Measurements from ENCODE around the gene LRP11. TPM values are rescaled to one million over a fixed set of nuclear protein-coding genes. Genes with fewer than 3 reads are reported as not detected.
A peak's percentile ranks its signal among the peaks of the same experiment; 100 is the strongest.
"Not testable (repeated sequence)": the region's sequence is repeated elsewhere in the genome, so short reads cannot be mapped to it uniquely, and the experiment has no call there.

The LRP11 gene
- total RNA-seq, 1 donor from 2014 or later: 2.2 TPM

DNA sequence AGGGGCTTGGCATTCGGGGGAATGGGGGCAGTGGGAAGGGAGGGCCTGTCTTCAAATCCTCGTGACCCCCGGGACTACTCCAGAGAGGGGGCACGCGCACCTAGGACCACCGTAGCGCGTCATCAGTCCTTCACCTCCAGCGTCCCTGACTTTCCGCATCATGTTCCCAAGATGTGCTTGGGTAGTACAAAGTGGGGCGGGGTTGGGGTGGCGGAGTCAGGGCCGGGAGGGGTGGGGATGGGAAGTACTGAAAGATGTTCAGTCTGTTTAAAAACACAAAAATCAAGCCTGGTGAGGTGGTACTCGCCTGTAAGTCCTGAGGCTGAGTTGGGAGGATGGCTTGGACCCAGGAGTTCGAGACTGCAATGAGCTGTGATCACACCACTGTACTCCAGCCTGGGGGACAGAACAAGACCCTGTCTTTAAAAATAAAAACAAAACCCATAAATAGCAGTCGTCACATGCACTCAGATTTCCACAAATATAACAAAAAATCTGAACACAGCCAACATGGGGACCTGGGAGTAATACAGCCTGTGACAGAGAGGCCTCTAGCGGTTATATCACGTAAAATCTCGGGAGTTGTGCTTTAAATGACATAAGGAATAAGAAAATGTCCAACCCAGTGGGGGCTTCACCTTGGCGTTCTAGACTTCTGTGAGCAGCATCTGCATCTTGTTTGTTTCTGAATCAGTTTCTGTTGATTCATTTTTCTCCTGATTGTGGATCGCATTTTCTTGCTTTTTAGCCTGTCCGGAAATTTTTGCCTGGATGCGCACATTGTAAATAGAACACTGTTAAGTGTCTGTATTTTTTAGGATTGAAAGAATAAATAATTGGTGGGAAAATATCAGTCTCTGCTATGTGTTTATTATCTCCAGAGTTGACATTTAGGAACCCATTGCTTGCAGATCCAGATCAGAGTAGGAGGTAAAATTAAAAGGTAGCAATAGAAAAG, 698 bp upstream of the LRP11 start:
- H3K36me3 ChIP-seq: no peaks in the 10 kb centered on the region
- no peak overlapping the region for H3K27ac ChIP-seq
- peak overlapping the region; percentile 92 for H2AFZ ChIP-seq (replicated peaks)
- peak overlapping the region; percentile 83 for H3K4me3 ChIP-seq
- H3K9ac ChIP-seq: no peak overlapping the region
- peaks cover 3% of the 10 kb centered on the region for H4K20me1 ChIP-seq (ENCODE audit: low read depth)
- Mint-ChIP-seq H3K4me3 (peak overlapping the region; percentile 84), H3K4me1 (peaks cover 36% of the 10 kb centered on the region), H3K9me3 (peaks cover 2% of the 10 kb centered on the region), H3K27me3 (ENCODE audit: insufficient read depth, low read depth) (peaks cover 7% of the 10 kb centered on the region), H3K27ac (no peak overlapping the region), H3K36me3 (peaks cover 7% of the 10 kb centered on the region)
- TF ChIP-seq, protein P1, sequence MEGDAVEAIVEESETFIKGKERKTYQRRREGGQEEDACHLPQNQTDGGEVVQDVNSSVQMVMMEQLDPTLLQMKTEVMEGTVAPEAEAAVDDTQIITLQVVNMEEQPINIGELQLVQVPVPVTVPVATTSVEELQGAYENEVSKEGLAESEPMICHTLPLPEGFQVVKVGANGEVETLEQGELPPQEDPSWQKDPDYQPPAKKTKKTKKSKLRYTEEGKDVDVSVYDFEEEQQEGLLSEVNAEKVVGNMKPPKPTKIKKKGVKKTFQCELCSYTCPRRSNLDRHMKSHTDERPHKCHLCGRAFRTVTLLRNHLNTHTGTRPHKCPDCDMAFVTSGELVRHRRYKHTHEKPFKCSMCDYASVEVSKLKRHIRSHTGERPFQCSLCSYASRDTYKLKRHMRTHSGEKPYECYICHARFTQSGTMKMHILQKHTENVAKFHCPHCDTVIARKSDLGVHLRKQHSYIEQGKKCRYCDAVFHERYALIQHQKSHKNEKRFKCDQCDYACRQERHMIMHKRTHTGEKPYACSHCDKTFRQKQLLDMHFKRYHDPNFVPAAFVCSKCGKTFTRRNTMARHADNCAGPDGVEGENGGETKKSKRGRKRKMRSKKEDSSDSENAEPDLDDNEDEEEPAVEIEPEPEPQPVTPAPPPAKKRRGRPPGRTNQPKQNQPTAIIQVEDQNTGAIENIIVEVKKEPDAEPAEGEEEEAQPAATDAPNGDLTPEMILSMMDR (IDR thresholded peaks at IDR 0.05): peak; percentile 65
- TF ChIP-seq EZH2 (IDR thresholded peaks at IDR 0.05): no peak
- H3K79me2 ChIP-seq (ENCODE audit: low read depth): no peaks in the 10 kb centered on the region
- peak overlapping the region; percentile 90 for H3K4me2 ChIP-seq
- H3F3A ChIP-seq (ENCODE audit: low read depth): peaks cover 11% of the 10 kb centered on the region
- H3K9me3 ChIP-seq (ENCODE audit: low read depth): no peaks in the 10 kb centered on the region
- DNase-seq (ENCODE audit: low spot score): peak; percentile 60
- no peaks in the 10 kb centered on the region for H3K4me1 ChIP-seq
- peaks cover 37% of the 10 kb centered on the region for H3K27me3 ChIP-seq

DNA sequence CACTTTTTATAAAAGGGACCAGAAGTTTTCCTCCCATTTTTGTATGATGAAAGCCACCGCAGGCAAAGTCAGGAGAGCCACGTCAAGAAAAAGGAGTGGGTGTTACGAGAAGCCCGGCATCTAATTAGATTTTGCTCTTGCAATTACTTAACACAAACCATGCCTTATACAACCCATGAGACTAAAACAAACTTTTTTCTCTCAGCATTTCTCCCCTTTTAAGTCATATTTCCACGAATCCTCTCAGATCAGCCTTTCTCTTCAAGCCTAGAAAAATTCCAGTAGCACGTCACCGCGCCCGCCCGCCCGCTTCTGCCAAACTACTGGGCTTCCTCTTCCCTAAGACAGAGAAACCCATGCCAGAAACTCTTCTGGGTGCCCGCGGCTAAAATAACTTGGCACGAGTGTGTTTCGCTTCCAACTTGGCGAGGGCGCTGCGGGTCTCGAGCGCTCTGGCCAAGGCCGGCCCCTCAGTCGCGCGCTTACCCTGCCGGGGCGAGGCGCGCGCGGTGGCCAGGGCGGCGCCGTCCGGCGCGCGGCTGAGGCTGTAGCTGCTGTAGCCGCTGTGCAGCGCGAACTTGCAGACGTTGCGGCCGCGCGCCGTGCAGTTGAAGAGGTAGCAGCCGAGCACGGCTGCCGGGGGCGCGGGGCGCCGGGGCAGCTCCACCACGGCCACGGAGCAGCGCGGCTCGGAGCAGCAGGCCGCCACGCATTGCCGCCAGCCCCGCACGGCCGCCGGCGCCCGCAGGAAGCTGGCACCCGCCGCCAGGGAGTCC, 1.0 kb downstream of the LRP11 start:
- H3K36me3 ChIP-seq: no peaks in the 10 kb centered on the region
- peak overlapping the region; percentile 92 for H2AFZ ChIP-seq (replicated peaks)
- Mint-ChIP-seq H3K4me1 (peaks cover 39% of the 10 kb centered on the region), H3K4me3 (peak overlapping the region; percentile 93), H3K36me3 (peaks cover 7% of the 10 kb centered on the region), H3K27ac (peak overlapping the region; percentile 81), H3K9me3 (peaks cover 2% of the 10 kb centered on the region), H3K27me3 (ENCODE audit: insufficient read depth, low read depth) (peaks cover 6% of the 10 kb centered on the region)
- peaks cover 3% of the 10 kb centered on the region for H4K20me1 ChIP-seq (ENCODE audit: low read depth)
- peaks cover 37% of the 10 kb centered on the region for H3K27me3 ChIP-seq
- H3K4me1 ChIP-seq: no peaks in the 10 kb centered on the region
- peak; percentile 83 for DNase-seq (ENCODE audit: low spot score)
- no peaks in the 10 kb centered on the region for H3K79me2 ChIP-seq (ENCODE audit: low read depth)
- peaks cover 11% of the 10 kb centered on the region for H3F3A ChIP-seq (ENCODE audit: low read depth)
- H3K27ac ChIP-seq: no peak overlapping the region
- H3K9me3 ChIP-seq (ENCODE audit: low read depth): no peaks in the 10 kb centered on the region
- H3K9ac ChIP-seq: no peak overlapping the region
- peak overlapping the region; percentile 83 for H3K4me3 ChIP-seq
- TF ChIP-seq EZH2 (IDR thresholded peaks at IDR 0.05): peak; percentile 55
- TF ChIP-seq, protein P1 (IDR thresholded peaks at IDR 0.05): no peak
- H3K4me2 ChIP-seq: peak overlapping the region; percentile 90

DNA sequence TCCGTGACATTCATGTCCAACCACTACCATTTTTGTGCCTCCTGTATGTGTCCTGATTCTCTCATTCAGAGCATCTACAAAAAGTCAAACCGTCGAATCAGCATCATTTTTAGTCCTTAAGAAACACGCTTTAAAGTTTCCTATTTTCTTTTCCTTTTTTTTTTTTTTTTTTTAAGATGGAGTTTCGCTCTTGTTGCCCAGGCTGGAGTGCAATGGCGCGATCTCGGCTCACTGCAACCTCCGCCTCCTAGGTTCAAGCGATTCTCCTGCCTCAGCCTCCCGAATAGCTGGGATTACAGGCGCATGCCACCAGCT, 1.8 kb downstream of the LRP11 start:
- DNase-seq (ENCODE audit: low spot score); H3K4me3 ChIP-seq; H3K79me2 ChIP-seq (ENCODE audit: low read depth); H3K4me2 ChIP-seq; H3K9ac ChIP-seq; H3K9me3 Mint-ChIP-seq; H3K36me3 Mint-ChIP-seq; H3K9me3 ChIP-seq (ENCODE audit: low read depth); H3K27ac ChIP-seq; H4K20me1 ChIP-seq (ENCODE audit: low read depth); H3K27me3 Mint-ChIP-seq (ENCODE audit: insufficient read depth, low read depth); H2AFZ ChIP-seq (replicated peaks); H3K36me3 ChIP-seq; H3K27ac Mint-ChIP-seq; H3K4me1 ChIP-seq: not testable (repeated sequence)
- Histone ChIP-seq H3F3A (ENCODE audit: low read depth) (peaks cover 11% of the 10 kb centered on the region), H3K27me3 (peaks cover 37% of the 10 kb centered on the region)
- peak overlapping the region; percentile 93 for H3K4me3 Mint-ChIP-seq
- peaks cover 39% of the 10 kb centered on the region for H3K4me1 Mint-ChIP-seq

All from neural progenitor cell (in vitro differentiated cells).